GM19023 (cell line): ENCODE data around the gene TMPRSS4.
"Not testable (repeated sequence)": the region's sequence is repeated elsewhere in the genome, so short reads cannot be mapped to it uniquely, and the experiment has no call there.

Experiments
- ATAC-seq: cut with Tn5 transposase; IDR thresholded peaks from one replicate; pipeline ENCODE4 v1.9.1; 2021; ENCODE audit warnings: mild to moderate bottlenecking, moderate library complexity; ENCODE audit not compliant: unreplicated experiment

The TMPRSS4 gene

DNA sequence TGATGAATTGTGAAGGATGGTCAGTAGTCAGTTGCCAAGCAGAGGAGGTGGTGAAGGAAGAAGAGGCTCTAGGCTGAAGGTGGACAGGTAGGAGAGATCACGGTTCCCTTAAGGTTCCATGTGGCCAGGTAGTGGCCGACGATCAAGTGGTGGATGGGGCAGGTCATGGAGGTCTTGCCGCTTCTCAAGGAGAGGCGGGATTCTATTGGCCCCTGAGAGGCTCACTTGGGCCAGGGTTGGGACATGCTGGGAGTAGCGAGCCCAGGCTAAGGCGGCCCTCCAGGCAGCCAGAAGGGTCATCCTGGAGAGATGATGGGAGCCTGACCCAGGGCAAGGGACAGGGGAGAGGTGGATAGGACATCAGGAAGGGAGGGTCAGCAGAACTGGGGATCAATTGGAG lies 20.9 kb upstream of the TMPRSS4 start:
- ATAC-seq: no peak

DNA sequence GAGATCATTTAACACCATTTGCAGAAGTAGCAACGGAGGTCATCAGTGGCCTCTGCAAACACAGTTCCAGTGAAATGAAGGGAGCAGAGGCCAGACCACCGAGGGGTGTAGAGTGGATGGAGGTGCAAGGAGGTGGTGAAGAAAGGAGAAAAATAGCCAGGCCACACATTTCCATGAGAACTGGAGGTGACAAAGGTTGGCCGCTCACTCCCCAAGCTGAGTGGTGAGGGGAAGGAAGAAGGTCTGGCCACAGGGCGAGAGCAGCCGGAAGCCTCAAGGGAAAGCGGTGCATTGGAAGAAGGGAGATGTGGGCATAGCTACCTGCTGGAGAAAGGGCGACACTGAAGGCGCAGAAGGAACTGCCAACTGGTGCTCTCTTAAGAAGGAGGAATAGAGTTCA lies 20.1 kb upstream of the TMPRSS4 start:
- no peak for ATAC-seq

DNA sequence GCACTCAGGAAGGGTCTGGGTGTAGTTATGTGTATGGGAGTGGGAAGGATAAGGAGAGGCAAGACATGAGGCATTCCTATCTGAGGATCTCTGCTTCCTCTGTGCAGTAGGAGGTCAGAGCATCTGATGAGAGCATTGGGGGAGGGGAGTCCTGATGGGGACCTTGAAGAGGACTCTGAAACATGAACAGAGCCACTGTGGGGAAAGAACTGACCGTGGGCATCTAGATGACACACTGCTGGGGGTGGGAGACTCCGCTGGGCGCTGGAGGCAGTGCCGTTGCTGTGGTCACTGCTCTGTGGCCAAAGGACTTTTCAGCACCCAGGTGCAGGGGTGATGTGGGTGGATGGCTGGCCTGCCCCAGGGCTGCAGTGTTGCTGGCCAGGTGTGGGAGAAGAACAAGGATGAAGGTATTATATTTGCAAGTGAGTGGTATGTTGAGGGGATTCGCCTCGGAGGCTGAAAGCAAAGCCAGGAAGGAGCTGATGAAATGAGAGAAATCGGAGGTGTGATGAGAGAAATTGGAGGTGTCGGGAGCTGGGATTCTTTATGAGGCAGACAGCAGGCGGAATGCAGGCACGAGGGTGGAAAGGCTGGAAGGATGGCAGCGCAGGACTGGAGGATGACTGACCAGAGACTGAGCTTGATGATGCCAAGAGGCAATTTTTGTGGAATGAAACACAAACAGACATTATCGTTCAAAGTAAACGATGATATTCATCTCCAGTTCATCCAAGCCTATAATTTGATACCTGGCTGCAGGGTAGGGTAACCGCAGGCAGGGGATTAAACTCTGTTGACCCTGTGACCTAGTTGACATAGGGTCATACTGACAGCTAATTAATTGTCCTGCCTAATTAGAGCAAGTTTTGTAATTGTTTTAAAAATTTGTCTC lies 19.4 kb upstream of the TMPRSS4 start:
- no peak for ATAC-seq

DNA sequence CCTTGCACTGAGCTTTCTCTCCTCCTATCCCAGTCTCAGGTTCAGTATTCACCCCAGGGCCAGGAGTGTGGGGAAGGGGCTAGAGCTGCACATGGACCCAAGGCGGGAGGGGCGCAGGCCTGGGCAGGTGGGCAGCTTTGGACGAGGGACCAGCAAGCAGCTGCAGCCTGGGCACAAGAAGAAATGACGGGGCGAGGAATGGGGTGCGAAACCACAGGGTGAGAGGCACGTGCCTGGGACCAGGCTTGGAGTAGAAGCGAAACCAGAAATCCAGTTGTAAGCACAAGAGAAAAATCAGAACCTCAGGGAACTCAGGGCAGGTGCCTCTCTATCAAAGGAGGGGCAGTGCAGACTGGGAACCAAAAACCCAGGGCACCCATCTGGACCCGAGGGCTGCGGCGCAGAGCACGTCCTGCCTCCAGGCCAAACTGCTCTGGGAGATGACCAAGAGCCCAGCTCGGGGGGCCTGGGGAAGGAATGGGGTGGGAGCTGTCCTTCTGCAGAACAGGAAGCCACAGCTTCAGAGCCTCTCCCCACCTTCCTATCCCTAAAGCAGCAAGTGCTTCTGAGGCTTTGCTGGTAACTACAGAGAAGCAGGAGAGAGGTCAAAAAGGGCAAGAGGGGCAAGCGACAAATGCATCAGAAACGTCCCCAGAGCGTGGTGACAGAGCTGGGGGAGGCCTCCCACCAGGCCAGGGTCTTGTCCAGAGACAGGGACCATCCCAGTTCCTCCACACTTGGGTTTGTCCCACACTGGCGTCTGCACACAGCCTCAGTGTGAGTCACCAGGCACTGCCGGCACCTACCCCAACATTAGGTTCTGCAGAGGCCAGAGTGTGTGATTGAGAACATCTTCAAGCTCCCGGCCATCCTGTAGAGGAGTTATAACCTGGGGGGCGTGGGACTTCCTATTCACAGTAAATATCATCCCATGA lies 18.3 kb upstream of the TMPRSS4 start:
- no peak for ATAC-seq

DNA sequence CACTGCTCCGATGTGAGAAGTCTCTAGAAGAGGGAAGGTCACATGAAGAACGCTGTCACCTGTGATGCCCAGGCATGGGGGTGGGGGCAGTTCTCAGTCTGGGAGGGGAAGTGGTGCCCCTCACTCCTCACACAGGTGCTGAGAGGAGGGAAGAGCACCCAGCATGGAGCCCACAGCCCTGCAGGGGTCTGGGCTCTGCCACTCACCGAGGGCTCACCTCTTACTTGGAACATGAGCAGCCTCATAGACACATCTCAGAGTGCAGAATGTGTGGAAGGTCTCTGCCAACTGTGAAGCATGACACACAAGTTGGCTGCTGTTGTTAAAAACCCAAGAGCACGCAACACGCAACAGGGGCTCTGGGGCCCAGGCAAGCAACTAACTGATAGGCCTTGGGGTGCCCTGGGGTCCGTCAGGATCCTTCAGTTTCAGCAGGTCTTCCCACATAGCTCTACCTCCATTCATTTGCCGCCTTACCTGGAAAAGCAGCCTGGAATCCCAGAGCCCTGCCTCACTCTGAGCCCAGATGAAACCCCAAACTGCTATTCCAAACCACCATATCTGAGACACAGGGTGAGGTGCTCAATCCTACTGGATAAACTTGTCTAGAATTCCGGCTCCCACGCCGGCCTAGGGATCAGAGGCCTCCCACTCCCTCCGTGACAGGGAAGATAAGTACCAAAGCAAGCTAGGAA lies 17.5 kb upstream of the TMPRSS4 start:
- no peak for ATAC-seq

DNA sequence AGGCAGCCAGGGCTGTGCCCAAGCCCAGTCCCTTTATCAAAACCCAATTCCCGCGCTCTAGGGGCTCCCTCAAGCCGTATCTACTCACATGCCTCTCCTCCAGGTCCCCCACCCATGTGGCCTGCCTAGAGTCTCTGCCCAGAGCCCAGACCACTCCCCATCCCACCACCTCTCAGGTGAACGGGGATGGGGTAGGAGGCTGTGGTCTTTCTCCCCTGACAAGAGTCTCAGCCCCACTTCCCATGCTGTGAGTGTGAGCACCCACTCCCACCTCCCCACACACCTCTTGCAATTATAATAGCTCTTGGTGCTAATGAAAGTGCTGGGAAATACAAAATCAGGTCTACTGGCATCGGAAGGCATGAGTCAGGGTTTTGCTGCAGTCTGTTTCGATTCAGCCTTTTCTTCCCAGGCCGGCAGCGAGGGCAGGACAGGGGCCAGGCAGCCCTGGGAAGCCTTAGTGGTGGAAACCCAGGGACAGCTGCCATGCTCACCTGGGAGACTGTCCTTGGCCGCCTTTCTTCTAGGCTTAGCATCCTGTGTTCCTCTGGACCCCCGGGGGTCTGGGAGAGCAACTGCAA lies 16.7 kb upstream of the TMPRSS4 start:
- no peak for ATAC-seq

DNA sequence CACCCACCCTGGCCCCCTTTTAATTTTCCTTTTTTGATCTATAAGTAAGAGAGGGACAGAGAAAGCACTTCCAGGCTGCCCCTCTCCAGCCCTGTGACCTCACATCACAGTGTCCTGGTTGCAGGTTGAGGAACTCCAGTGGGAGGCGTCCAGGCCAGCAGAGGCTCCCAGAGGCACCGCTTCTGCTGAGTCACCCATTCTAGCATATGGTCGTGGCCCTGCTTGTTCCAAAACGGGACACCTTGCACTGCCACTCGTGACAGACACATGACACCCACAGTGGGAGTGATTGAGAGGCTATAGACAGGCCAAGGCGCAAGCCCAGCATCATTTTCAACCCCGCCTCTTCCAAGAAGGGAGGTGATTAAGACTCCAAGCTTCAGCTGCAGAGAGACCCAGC lies 16.0 kb upstream of the TMPRSS4 start:
- no peak for ATAC-seq

DNA sequence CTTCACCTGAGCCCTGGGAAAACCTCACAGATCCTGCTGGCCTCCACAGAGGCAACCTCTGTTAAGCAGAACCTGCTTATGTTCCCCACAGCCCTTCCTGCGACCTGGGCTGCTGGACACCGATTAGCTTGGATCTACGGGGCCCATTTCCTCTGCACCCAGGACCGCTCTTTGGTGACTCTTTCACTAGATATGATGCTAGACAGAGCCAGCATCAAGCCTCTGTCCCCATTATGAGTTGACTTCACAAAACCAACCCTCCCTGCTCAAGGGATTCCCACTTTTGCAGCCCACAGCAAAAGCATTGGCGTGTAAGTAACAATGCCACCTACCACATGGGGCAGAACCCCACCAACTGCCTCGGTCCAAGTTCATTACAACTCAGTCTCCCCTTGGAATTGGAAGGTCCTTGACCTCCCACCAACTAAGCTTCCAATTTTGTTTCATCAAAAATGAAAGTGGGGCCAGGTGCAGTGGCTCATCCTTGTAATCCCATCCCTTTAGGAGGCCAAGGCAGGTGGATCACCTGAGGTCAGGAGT lies 15.2 kb upstream of the TMPRSS4 start:
- ATAC-seq: no peak

DNA sequence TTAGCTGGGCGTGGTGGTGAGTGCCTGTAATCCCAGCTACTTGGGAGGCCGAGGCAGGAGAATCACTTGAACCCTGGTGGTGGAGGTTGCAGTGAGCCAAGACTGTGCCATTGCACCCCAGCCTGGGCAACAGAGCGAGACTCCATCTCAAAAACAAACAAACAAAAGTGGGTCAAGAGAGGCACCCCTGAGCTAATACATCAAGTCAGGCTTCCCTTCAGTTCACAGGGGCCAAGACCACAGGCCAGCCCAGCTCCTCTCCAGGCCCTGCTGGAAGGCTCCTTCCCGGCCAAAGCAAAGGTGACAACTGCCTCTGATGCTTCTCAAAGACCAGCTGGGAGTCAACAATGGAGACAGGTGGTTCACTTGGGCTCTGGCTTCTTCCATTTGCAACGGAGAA lies 14.7 kb upstream of the TMPRSS4 start:
- not testable (repeated sequence) for ATAC-seq

DNA sequence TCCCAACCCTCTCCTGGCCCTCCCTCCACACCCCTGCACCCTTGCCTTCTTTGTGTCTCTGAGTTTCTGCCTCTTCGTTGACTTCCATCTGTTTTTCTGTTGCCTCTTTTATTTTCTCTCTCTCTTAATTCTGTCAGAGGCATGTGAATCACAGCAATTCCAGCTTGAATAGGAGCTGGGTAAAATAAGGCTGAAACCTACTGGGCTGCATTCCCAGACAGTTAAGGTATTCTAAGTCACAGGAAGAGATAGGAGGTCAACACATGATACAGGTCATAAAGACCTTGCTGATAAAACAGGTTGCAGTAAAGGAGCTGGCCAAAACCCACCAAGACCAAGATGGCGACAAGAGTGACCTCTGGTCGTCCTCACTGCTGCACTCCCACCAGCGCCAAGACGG lies 14.2 kb upstream of the TMPRSS4 start:
- not testable (repeated sequence) for ATAC-seq

DNA sequence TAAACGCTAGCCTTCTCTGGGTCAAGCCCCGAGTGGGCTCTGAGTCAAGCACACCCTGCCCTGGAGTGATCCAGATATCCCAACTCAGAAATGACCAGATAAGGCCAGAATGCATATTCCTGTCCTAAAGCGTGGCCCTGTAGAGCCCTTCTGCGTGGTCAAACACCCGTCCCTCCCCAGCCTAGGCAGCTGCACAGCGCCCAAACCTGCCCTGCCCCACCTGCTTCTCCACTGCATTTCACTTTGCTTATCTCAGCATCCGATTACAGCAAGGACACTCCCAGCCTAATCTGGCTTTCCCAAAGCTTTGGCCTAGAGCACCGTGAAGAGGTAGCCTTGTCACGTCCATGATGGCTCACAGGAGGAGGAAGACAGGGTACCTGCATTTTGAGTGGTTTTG lies 11.9 kb upstream of the TMPRSS4 start:
- no peak for ATAC-seq

DNA sequence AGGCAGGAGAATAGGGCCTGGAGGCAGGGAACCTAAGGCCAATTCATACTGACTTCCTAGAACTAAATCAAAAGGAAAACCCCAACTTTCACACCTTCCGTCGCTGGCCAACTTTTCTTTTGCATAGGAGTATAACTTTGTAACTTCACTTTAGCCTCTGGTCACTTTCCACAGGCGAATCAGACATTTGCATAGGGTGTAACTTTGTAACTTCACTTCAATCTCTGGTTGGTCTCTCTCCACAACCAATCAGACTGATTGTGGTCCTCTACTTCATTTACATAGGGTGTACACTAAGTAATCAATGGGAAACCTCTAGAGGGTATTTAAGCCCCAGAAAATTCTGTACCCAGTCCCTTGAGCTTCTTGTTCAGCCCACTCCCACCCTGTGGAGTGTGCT lies 11.5 kb upstream of the TMPRSS4 start:
- no peak for ATAC-seq

DNA sequence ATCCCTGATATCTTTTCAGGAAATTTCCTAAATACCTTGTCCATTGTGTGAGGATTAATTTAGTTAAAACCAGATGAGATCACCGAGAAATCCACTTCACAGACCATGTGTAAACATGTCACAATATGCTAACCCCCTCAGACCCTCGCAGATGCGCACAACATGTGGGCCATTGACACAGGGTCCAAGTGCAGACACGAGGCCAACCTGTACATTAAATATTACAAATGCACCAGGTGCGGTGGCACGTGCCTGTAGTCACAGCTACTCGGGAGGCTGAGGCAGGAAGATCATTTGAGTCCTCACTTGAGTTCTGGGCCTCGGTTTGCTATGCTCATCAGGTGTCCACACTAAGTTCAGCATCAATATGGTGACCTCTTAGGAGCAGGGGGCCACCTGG lies 9.9 kb upstream of the TMPRSS4 start:
- ATAC-seq: no peak

DNA sequence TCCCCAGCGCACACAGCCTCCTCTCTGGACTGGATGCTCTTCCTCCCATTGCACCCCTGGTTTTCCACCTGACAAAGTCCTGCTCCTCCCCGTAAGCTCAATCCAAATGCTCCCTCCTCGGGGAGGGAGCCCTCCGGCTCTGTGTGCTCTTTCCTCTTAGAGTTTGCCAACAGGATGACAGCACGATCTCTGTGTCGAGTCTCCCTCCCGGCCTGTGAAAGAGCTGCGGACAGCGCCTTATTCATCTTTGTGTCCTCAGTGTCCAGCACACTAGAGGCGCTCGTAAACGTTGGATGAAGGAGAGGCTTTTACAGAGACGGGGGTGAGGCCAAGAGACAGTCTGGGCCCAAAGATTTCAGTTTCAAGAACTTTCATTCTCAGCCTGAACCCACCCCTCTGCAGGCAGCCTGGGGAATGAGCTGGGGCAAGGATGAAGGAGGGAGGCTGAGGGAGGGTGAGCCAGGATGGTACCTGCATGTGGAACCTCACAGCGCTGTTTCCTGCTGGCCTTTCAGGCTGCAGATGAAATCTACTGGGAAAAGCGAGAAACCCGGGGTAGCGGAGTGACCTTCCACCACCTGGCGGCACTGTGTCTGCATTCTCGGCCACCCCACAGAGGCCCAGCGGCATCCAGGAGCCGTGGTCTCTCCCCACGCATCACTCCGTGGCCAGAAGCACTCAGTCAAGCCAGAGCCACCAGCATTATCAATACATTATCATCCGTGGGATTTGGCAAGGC lies 8.5 kb upstream of the TMPRSS4 start:
- ATAC-seq: no peak

DNA sequence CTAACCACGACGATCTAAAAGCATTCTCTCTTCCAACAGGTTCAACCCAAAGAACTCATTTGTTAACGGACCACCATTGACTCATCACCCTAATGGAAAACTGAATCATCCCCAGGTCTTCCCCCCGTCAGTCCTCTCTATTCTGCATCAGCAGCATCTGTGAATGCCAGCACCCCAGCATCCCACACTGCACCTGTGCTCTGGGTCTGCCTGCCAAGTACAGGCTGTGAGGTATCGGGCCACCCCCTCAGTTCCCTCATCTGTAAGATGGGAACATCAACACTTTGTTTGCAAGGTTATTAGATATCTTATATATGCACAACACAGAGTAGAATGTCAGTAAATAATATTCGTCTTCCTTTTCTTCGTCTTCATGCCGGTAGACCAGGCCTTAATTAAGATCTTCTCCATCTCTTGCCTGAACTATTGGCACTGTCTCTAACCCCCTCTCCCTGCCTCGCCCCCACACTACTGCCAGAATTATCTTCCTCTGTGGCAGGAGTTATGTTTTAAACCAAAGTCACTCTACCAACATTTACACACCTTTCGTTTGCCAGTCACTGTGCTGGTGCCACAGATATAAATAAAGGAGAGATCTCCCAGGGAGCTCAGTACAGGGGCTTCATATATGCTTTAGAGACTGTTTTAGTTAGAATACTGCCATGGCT lies 7.8 kb upstream of the TMPRSS4 start:
- no peak for ATAC-seq

DNA sequence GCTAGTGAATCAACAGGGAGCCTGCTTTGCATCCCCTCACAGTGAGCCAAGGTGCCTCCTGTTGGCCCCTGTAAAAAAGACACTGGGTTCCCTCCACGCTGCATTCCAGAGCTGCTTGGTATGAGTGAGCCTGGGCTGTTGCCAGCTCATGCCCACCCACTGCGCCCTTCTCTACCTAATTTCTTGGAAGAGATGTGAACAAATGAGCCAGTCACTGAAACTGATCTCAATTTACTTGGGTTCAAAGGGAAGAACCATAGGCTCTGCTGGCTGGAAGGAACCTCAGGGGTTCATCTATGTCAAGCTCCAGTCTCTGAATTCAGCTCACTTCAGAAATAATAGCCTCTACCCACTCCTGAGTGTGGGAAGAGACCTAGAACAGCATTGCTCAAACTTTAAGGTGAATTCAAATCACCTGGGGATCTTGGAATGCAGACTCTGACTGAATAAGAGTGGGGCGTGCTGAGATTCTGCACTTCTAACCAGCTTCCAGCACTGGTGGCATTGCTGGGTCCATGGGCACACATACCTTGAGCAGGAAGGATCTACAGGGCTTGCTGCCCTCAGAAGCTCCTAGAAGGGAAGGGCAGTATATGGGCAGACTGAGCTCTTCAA lies 5.4 kb upstream of the TMPRSS4 start:
- no peak for ATAC-seq

DNA sequence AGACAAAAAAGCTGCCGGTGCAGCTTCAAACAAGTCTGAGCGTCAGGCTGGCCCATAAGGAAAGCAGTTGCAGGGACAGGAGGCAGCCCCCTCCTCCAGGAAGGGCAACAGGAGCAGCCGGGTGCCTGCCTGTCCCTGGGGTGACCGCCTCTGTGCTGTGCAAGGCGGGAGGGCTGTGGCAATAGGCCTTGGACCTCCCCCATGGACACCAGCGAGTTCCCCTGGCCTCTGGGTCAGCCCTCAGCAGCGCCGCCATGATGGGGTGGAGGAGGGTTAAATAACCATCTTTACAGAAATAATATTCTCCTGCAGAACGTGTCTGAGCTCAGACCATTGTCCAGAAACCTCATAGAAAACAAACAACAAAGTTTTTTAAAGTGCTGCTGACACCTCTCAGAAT lies 3.3 kb upstream of the TMPRSS4 start:
- ATAC-seq: no peak

DNA sequence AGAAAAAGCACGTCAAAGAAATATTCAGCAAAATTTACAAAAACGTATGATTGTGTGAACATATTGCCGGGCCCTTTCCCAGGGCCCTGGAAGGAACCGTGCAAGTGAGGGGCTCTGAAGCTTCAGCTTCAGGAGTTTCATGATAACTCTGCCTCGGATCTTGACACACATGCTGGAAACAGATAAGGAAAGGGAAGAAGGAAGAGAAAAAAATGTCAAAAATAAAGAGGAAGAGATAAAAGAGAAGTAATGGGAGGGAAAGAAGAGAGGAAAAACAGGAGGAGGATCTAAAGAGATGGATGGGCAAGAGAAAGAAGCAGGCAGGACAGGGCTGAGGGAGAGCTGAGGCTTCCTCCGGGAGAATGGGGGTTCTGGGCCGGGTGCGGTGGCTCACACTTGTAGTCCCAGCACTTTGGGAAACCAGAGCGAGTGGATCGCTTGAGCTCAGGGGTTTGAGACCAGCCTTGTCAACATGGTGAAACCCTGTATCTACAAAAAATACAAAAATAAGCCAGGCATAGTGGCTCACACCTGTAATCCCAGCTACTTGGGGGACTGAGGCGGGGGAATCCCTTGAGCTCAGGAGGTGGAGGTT lies 2.7 kb upstream of the TMPRSS4 start:
- no peak for ATAC-seq

DNA sequence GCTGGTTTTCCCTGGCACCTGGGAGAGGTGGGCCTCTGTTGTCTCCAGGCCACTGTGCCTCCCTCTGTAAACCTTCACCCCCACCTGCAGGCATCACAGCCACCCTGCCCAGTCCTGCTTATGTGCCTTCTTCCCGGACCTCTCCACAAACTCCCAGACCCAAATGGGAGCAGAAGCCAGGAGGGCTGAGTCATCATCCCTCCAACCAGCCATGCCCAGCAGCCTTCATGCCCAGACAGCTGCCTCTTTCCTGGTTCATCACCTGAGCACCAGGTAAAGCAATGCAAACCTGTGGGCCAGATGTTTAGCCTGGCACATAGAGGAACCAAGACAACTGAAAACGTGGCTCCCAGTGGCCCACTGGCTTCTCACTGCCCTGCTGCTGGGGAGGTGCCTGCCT lies 2.1 kb upstream of the TMPRSS4 start:
- no peak for ATAC-seq
